Activated T-cell treated with anti-CD3 and anti-CD28 coated beads, Interleukin-2, amount 50 U/mL, for 1 hour (primary cell): ENCODE data around the gene OR52K1.
"Not testable (repeated sequence)": the region's sequence is repeated elsewhere in the genome, so short reads cannot be mapped to it uniquely, and the experiment has no call there.

Experiments used
- DNase-seq: peaks from one replicate; pipeline ENCODE4 v3.0.0-alpha.2; 2020

The OR52K1 gene

GRCh38 chr11:4482445-4482844 is at the start of gene OR52K1:
OR52K1 (plus strand) TSS chr11:4482646; CDS start chr11:4488901, 6,255 bp downstream.
- DNase-seq = no peak

GRCh38 chr11:4433856-4434255 is 48.6 kb upstream of the OR52K1 start:
- no peak for DNase-seq

GRCh38 chr11:4436411-4436810 is 46.0 kb upstream of the OR52K1 start:
- no peak for DNase-seq

GRCh38 chr11:4441515-4441914 is 40.9 kb upstream of the OR52K1 start:
- no peak for DNase-seq

- no peak for DNase-seq
Observed at GRCh38 chr11:4443232-4443891, 39.1 kb upstream of the OR52K1 start.

DNA sequence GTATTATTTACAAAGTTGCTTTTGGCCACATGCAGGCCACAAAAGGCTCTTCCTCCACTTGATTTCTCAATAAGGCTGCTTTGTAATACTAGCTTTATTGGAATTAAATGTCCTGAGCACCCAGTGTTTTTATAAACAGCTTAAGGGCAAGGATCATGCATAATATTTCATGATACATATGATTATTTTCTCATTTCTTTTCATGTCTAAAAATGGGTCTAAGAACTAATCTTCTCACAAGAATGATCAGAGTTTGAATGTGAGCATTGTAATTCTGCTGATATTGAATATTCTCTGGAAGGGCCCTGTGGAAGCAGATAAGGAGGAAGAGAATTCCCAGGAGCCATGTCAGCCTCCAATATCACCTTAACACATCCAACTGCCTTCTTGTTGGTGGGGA is 33.5 kb upstream of the OR52K1 start, which contains the start of gene OR52K2:
Gene OR52K2 (plus strand): TSS at position 301 of the 400 bp plus-strand sequence. CDS start 45 bp downstream, at position 346.
- DNase-seq = no peak

DNA sequence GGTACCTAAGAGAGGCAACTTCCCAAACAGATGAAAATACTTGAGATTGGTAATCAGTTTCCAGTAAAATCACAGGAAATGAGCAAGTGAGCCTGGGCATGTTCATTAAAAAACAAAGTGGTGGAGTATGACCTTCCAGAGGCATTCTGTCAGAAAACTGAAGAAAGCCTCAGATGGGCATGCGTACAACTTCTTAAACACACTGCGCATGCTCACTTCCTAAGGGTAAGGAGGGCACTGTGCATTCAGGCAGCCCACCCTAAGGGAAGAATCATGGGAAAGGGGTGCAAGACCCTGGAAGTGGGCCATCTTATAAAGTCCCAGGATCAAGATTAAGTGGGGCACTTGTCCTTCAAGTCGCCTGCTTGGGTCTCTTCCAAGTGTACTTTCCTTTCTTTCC is 29.3 kb upstream of the OR52K1 start:
- no peak for DNase-seq

DNA sequence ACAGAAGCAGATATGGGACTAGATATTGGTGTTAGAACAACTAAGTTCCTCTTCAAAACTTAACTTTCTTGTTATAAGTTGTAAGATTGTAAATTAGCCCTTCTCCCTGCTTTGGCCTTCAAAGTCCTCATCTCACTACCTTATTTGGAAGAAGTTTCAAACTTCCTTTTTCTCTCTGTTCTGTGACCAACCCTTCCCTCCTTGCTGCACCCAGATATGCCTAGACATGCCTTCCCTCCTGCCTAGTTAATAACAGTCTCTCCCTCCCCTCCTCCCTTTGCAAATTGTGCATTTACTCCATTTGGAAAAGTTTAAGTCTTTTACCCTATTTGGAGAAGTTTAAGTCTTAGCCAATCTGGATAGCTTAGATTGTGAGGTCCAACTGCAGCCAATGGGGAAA is 28.4 kb upstream of the OR52K1 start:
- DNase-seq = no peak

GRCh38 chr11:4455419-4455818 is 27.0 kb upstream of the OR52K1 start:
- DNase-seq = no peak

- no peak for DNase-seq
Observed at GRCh38 chr11:4459500-4459899, 22.9 kb upstream of the OR52K1 start.

GRCh38 chr11:4460151-4460550 is 22.3 kb upstream of the OR52K1 start:
- no peak for DNase-seq

GRCh38 chr11:4464216-4465159 is 18.0 kb upstream of the OR52K1 start:
- no peak for DNase-seq

DNA sequence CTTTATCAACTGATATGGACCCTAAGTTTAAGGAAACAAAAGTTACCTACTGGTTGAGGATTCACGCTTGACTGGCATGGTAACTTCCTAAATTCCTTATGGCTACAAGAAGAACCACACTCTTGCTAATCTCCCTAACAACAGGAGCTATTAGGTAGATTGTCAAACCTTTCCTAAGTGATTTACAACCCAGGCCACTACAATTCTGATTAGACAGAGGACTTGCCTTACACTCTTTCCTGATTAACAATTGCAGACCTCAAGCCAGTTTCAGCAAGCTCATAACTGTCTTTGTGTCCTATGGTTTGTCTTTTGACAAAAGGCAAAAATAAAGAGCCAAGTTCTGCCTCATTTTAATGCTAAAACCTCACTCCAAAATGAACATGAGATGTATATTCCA is 17.0 kb upstream of the OR52K1 start:
- no peak for DNase-seq

DNA sequence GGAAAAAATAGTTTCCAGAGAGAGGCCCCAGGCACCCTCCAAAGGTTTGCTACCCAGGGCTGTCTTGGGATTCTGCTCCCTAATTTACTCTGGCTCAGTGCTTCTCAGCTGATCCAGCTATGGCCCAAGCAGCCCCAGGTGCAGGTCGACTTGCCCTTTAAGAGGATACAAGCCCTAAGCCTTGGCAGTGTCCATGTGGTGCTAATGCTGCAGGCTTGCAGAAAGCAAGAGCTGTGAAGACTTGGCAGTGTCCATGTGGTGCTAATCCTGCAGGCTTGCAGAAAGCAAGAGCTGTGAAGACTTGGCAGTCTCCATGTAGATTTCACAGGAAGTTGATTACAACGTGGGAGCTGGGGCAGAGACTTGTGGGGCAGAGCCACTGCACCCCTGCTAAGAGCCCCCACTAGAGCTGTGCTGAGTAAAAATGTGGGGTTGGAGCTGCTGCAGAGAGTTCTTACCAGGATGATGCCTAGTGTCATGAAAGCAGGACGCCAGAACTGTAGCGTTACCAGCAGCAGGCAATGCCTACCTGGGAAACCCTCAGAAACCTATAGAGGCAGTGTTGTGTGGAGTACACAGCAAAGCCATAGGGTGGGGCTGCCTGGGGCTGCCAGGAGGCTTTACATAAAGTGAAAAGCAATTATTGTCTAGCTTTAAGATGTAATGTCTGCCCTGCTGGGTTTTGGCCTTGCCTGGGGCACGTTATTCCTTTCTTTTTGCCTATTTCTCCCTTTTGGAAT is 16.1 kb upstream of the OR52K1 start:
- DNase-seq = no peak

DNA sequence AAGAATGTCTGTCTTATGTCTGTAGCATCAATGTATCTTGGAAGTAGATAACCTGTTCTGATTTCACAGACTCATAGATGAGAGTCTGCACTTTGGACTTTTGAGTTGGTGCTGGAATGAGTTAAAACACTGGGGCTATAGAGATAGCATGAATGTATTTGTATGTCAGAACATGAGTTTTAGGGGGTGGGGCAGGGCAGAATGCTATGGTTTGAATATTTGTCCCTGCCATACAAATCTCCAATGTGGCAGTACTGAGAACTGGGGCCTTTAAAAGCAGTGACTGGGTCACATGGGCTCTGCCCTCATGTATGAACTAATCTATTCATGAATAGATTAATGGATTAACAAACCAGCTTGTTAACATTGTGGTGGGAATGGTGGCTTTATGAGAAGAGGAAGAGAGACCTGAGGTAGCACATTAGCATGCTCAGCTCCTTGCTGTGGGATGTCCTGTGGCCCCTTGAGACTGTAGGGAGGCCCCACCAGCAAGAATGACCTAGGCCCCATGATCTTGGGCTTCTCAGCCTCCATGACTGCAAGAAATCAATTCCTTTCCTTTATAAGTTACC is 15.5 kb upstream of the OR52K1 start:
- no peak for DNase-seq

DNA sequence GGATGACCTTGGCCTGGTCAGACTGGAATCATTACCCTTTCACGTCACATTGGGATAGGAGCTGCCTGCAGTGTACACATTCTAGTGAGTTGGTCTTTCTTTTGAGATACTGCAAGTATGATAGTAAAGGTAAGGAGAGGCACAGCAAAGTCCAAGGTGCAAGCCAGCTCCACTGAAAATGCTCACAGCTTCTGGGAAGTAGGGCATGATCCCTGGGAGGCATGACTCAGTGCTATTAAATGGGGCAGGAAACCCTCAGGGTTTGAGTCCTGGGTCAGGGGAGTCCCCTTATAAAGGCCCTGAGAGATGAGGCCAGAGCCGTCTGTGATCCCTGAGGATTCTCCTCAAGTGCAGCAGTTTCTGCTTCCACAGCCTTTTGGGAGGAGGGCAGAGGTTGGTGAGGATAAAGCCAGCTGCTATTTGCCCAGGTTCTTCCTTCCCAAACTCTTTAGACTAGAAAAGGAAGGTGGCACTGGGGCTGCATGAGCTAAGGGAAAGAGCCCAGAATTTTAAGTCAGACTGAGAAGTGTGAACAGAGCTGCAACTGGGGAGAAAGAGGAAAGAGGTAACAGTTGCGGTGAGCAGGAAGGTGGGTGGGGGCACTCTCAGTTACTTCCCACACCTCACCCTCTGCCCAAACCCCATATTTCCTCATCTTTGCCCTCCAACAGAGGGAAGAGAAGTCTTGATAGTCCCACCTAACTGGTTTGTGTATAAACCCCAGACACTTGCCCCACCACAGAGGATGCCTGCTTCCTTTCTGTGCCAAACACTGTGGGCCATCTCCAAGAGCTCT is 14.4 kb upstream of the OR52K1 start:
- no peak for DNase-seq

GRCh38 chr11:4479644-4480043 is 2.8 kb upstream of the OR52K1 start:
- DNase-seq = no peak

- DNase-seq = no peak
Observed at GRCh38 chr11:4480577-4481239, 1.7 kb upstream of the OR52K1 start.

DNA sequence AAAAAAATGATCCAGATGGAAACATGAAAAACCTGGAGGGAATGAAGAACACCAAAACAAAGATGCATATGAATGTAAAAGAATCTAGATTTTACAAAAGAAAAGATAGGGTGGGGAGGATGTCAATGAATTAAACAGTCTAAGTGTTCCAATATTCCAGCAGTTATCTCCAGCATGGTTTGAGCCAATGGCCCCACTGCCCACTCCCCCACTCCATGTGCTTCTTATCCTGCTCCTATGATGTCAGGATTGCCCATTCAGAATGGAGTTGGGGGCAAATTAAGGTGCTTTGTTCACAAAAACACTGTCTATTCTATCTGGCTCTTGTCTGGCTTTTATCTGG is 1.2 kb upstream of the OR52K1 start:
- no peak for DNase-seq

GRCh38 chr11:4484310-4484709 is 1.9 kb downstream of the OR52K1 start:
- DNase-seq = no peak

GRCh38 chr11:4491405-4491804 is 9.0 kb downstream of the OR52K1 start:
- DNase-seq = not testable (repeated sequence)
